ENCODE measurements around the gene RAD50.

RAD50 gene

GRCh38 chr5:132662925-132663770 is 106.4 kb downstream of the RAD50 start:
- FAIRE-seq = no peak

GRCh38 chr5:132663771-132664695 is 107.3 kb downstream of the RAD50 start:
- no peak for FAIRE-seq

GRCh38 chr5:132664696-132665209 is 108.0 kb downstream of the RAD50 start:
- FAIRE-seq = no peak

- FAIRE-seq = no peak
These were observed 108.8 kb downstream of the RAD50 start for GRCh38 chr5:132665574-132666080.

GRCh38 chr5:132666310-132667123 is 109.7 kb downstream of the RAD50 start:
- no peak for FAIRE-seq

- FAIRE-seq = no peak
These were observed 110.5 kb downstream of the RAD50 start for GRCh38 chr5:132667309-132667708.

- no peak for FAIRE-seq
These were observed 111.3 kb downstream of the RAD50 start for GRCh38 chr5:132667761-132668705.

- FAIRE-seq = no peak
These were observed 112.1 kb downstream of the RAD50 start for GRCh38 chr5:132668706-132669454.

- no peak for FAIRE-seq
These were observed 112.7 kb downstream of the RAD50 start for GRCh38 chr5:132669455-132669820.

GRCh38 chr5:132669966-132670882 is 113.4 kb downstream of the RAD50 start:
- FAIRE-seq = no peak

GRCh38 chr5:132671000-132671399 is 114.2 kb downstream of the RAD50 start:
- no peak for FAIRE-seq

- FAIRE-seq = no peak
These were observed 116.7 kb downstream of the RAD50 start for GRCh38 chr5:132673488-132673887.

GRCh38 chr5:132673939-132674630 is 117.3 kb downstream of the RAD50 start, which contains the start of gene IL4:
Gene IL4, plus strand, starts transcription at chr5:132673989. Its CDS starts 62 bp downstream, at chr5:132674051.
- no peak for FAIRE-seq

- no peak for FAIRE-seq
These were observed 118.1 kb downstream of the RAD50 start for GRCh38 chr5:132674671-132675506.

GRCh38 chr5:132675936-132676689 is 119.3 kb downstream of the RAD50 start:
- FAIRE-seq = no peak

- no peak for FAIRE-seq
These were observed 120.4 kb downstream of the RAD50 start for GRCh38 chr5:132677191-132677590.
